ENCODE data around the gene OR6B1. TPM values are rescaled to one million over a fixed set of nuclear protein-coding genes. Genes with fewer than 3 reads are reported as not detected.

OR6B1 gene
- total and polyA plus RNA-seq, 2 of the 8 experiments (the other 6 are each of a cell fraction or from before 2014, with no cell fraction given) = not detected

Other genes with a start within 250 kb of the OR6B1 start
- gene CTAGE6, start 242.6 kb upstream of the OR6B1 start, total RNA-seq (2021; fragmentation: NEBNext Ultra II Directional; extraction: Animal tissue kit (Norgen Biotek cat#: 25700)) = 0.13 TPM in 1 of 2 replicates, not detected in the other
- 0.06 TPM in 1 of 2 replicates, not detected in the other for gene CTAGE6, start 242.6 kb upstream of the OR6B1 start, polyA plus RNA-seq (2011; rRNA removed)
- 28.0 and 30.7 TPM in 2 replicates for gene TCAF1, start 98.1 kb upstream of the OR6B1 start, total RNA-seq (2021; fragmentation: NEBNext Ultra II Directional; extraction: Animal tissue kit (Norgen Biotek cat#: 25700))
- gene TCAF1, start 98.1 kb upstream of the OR6B1 start, polyA plus RNA-seq (2011; rRNA removed) = 9.6 and 20.4 TPM in 2 replicates
- not detected in 2 replicates for gene OR2F2, start 65.1 kb upstream of the OR6B1 start, total RNA-seq (2021; fragmentation: NEBNext Ultra II Directional; extraction: Animal tissue kit (Norgen Biotek cat#: 25700))
- not detected in 2 replicates for gene OR2F2, start 65.1 kb upstream of the OR6B1 start, polyA plus RNA-seq (2011; rRNA removed)
- gene OR2F1, start 45.5 kb upstream of the OR6B1 start, total RNA-seq (2021; fragmentation: NEBNext Ultra II Directional; extraction: Animal tissue kit (Norgen Biotek cat#: 25700)) = 0.19 TPM in 1 of 2 replicates, not detected in the other
- 0.08 TPM in 1 of 2 replicates, not detected in the other for gene OR2F1, start 45.5 kb upstream of the OR6B1 start, polyA plus RNA-seq (2011; rRNA removed)
- not detected in 2 replicates for gene OR2A5, start 48.6 kb downstream of the OR6B1 start, total RNA-seq (2021; fragmentation: NEBNext Ultra II Directional; extraction: Animal tissue kit (Norgen Biotek cat#: 25700))
- not detected in 2 replicates for gene OR2A5, start 48.6 kb downstream of the OR6B1 start, polyA plus RNA-seq (2011; rRNA removed)
- gene OR2A25, start 69.5 kb downstream of the OR6B1 start, total RNA-seq (2021; fragmentation: NEBNext Ultra II Directional; extraction: Animal tissue kit (Norgen Biotek cat#: 25700)) = not detected in 2 replicates
- gene OR2A25, start 69.5 kb downstream of the OR6B1 start, polyA plus RNA-seq (2011; rRNA removed) = not detected in 2 replicates
- gene OR2A12, start 86.0 kb downstream of the OR6B1 start, total RNA-seq (2021; fragmentation: NEBNext Ultra II Directional; extraction: Animal tissue kit (Norgen Biotek cat#: 25700)) = not detected in 2 replicates
- gene OR2A12, start 86.0 kb downstream of the OR6B1 start, polyA plus RNA-seq (2011; rRNA removed) = not detected in 2 replicates
- not detected in 2 replicates for gene OR2A2, start 109.3 kb downstream of the OR6B1 start, total RNA-seq (2021; fragmentation: NEBNext Ultra II Directional; extraction: Animal tissue kit (Norgen Biotek cat#: 25700))
- gene OR2A2, start 109.3 kb downstream of the OR6B1 start, polyA plus RNA-seq (2011; rRNA removed) = not detected in 2 replicates
- gene OR2A14, start 122.9 kb downstream of the OR6B1 start, total RNA-seq (2021; fragmentation: NEBNext Ultra II Directional; extraction: Animal tissue kit (Norgen Biotek cat#: 25700)) = not detected in 2 replicates
- not detected in 2 replicates for gene OR2A14, start 122.9 kb downstream of the OR6B1 start, polyA plus RNA-seq (2011; rRNA removed)
- gene CTAGE4, start 183.1 kb downstream of the OR6B1 start, total RNA-seq (2021; fragmentation: NEBNext Ultra II Directional; extraction: Animal tissue kit (Norgen Biotek cat#: 25700)) = 9.8 and 10.3 TPM in 2 replicates
- 1.7 and 2.9 TPM in 2 replicates for gene CTAGE4, start 183.1 kb downstream of the OR6B1 start, polyA plus RNA-seq (2011; rRNA removed)
- 11.8 and 14.2 TPM in 2 replicates for gene ARHGEF35, start 195.5 kb downstream of the OR6B1 start, total RNA-seq (2021; fragmentation: NEBNext Ultra II Directional; extraction: Animal tissue kit (Norgen Biotek cat#: 25700))
- gene ARHGEF35, start 195.5 kb downstream of the OR6B1 start, polyA plus RNA-seq (2011; rRNA removed) = 0.86 and 1.3 TPM in 2 replicates
- gene OR2A42, start 239.3 kb downstream of the OR6B1 start, total RNA-seq (2021; fragmentation: NEBNext Ultra II Directional; extraction: Animal tissue kit (Norgen Biotek cat#: 25700)) = not detected in 2 replicates
- 0.09 TPM in 1 of 2 replicates, not detected in the other for gene OR2A42, start 239.3 kb downstream of the OR6B1 start, polyA plus RNA-seq (2011; rRNA removed)

Data from H1 (cell line).